ENCODE data around the gene FANCE. TPM values are rescaled to one million over a fixed set of nuclear protein-coding genes. Genes with fewer than 3 reads are reported as not detected.

The FANCE gene
- polyA plus RNA-seq, 1 donor (not counting 4 experiments of a cell fraction or from before 2014, with no cell fraction given): 6.4 TPM

DNA sequence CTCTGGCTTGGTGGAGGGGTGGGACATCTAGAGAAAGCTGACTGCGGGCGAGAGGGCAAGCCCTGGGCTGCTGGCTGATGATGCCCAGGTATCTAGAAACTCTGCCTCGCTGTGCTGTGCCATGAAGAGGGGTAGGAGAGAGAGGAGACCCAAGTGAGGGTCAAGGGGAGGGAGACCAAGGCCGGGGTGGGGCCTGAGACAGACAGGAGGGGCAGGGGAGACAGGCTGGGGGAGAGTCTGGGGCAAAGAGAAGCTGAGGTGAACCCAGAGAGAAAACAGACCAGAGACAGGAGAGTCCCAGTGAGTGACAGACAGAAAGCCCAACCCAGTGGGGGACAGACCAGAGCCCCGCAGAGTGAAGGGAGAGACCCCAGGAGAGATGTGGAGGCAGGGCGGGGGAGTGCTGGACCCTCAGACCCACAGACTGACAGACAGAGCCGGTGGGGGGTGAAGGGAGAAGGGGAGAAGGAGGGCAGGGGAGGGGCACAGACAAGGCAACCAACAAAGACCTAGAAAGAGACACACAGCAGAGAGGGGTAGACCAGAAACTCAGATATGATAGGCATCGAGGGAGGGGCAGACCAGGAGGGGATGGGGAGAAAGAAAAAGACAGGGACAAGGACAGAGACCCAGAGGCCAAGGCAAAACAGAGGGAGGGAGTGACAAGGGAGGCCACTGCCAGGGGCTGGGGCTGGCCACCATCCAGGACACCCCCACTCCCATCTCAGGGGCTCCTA is 38.9 kb downstream of the FANCE start:
- no peak overlapping the region for H3K27ac ChIP-seq (ENCODE audit: control insufficient read depth, insufficient read depth, low read length)
- peaks cover 78% of the 10 kb centered on the region for H3K4me1 ChIP-seq (ENCODE audit: control insufficient read depth, extremely low read depth, insufficient read depth, low read length)
- H2AFZ ChIP-seq (ENCODE audit: control insufficient read depth, low read length): no peak overlapping the region
- no peaks in the 10 kb centered on the region for H3K27me3 ChIP-seq (ENCODE audit: control insufficient read depth, extremely low read depth, insufficient read depth, low read length)
- peaks cover 50% of the 10 kb centered on the region for H3K79me2 ChIP-seq (ENCODE audit: control insufficient read depth, insufficient read depth, low read length)
- no peak for DNase-seq (ENCODE audit: low read depth, low spot score)
- peaks cover 2 to 7% of the 10 kb centered on the region in 2 experiments for H3K36me3 ChIP-seq (ENCODE audit: control insufficient read depth in 2 of 2, extremely low read depth in 1 of 2, insufficient read depth in 2 of 2, low read length in 2 of 2)
- dilution Hi-C loops (cut with MboI; ENCODE audit: extremely low pct_ligation_motif_present, low sequenced_read_pairs): no loop called here
- H3K9me3 ChIP-seq (ENCODE audit: control insufficient read depth, low read depth, low read length): no peaks in the 10 kb centered on the region
- TF ChIP-seq CTCF (optimal IDR thresholded peaks at IDR 0.05 in 1 of 3, IDR thresholded peaks at IDR 0.05 in 1 of 3, conservative IDR thresholded peaks at IDR 0.05 in 1 of 3; ENCODE audit: extremely low read depth in 1 of 3, insufficient read depth in 2 of 3, low read length in 3 of 3) (no peak), EZH2 (IDR thresholded peaks at IDR 0.05; ENCODE audit: low read length) (no peak)
- no peak overlapping the region for H3K9ac ChIP-seq (ENCODE audit: control insufficient read depth, extremely low read depth, insufficient read depth, low read length)
- H3K9me1 ChIP-seq (ENCODE audit: control insufficient read depth, extremely low read depth, insufficient read depth, low read length): no peaks in the 10 kb centered on the region
- no peak for FAIRE-seq
- H3K4me3 ChIP-seq (ENCODE audit: control insufficient read depth in 2 of 3, extremely low read depth in 1 of 3, insufficient read depth in 2 of 3, low read depth in 1 of 3, low read length in 3 of 3): no peak overlapping the region
- no peak overlapping the region for H3K4me2 ChIP-seq (ENCODE audit: control insufficient read depth, extremely low read depth, insufficient read depth, low read depth, low read length)
- no peaks in the 10 kb centered on the region for H4K20me1 ChIP-seq (ENCODE audit: control insufficient read depth, extremely low read depth, insufficient read depth, low read length)

- peaks cover 73% of the 10 kb centered on the region for H3K4me1 ChIP-seq (ENCODE audit: control insufficient read depth, extremely low read depth, insufficient read depth, low read length)
- FAIRE-seq: no peak
- no peak overlapping the region for H3K9ac ChIP-seq (ENCODE audit: control insufficient read depth, extremely low read depth, insufficient read depth, low read length)
- no peak overlapping the region for H3K4me2 ChIP-seq (ENCODE audit: control insufficient read depth, extremely low read depth, insufficient read depth, low read depth, low read length)
- no peak for DNase-seq (ENCODE audit: low read depth, low spot score)
- no peaks in the 10 kb centered on the region for H4K20me1 ChIP-seq (ENCODE audit: control insufficient read depth, extremely low read depth, insufficient read depth, low read length)
- H3K27me3 ChIP-seq (ENCODE audit: control insufficient read depth, extremely low read depth, insufficient read depth, low read length): no peaks in the 10 kb centered on the region
- no peaks in the 10 kb centered on the region for H3K9me1 ChIP-seq (ENCODE audit: control insufficient read depth, extremely low read depth, insufficient read depth, low read length)
- TF ChIP-seq CTCF (optimal IDR thresholded peaks at IDR 0.05 in 1 of 3, IDR thresholded peaks at IDR 0.05 in 1 of 3, conservative IDR thresholded peaks at IDR 0.05 in 1 of 3; ENCODE audit: extremely low read depth in 1 of 3, insufficient read depth in 2 of 3, low read length in 3 of 3): no peak
- no peak for TF ChIP-seq EZH2 (IDR thresholded peaks at IDR 0.05; ENCODE audit: low read length)
- peaks cover 51% of the 10 kb centered on the region for H3K79me2 ChIP-seq (ENCODE audit: control insufficient read depth, insufficient read depth, low read length)
- no peak overlapping the region for H2AFZ ChIP-seq (ENCODE audit: control insufficient read depth, low read length)
- dilution Hi-C loops (cut with MboI; ENCODE audit: extremely low pct_ligation_motif_present, low sequenced_read_pairs): no loop called here
- no peak overlapping the region for H3K4me3 ChIP-seq (ENCODE audit: control insufficient read depth in 2 of 3, extremely low read depth in 1 of 3, insufficient read depth in 2 of 3, low read depth in 1 of 3, low read length in 3 of 3)
- no peak overlapping the region for H3K27ac ChIP-seq (ENCODE audit: control insufficient read depth, insufficient read depth, low read length)
- H3K9me3 ChIP-seq (ENCODE audit: control insufficient read depth, low read depth, low read length): no peaks in the 10 kb centered on the region
- H3K36me3 ChIP-seq (ENCODE audit: control insufficient read depth in 2 of 2, extremely low read depth in 1 of 2, insufficient read depth in 2 of 2, low read length in 2 of 2): peaks cover 2 to 7% of the 10 kb centered on the region in 2 experiments
These were observed 39.6 kb downstream of the FANCE start for GRCh38 chr6:35491558-35492257.
